Activated naive CD4-positive, alpha-beta T cell treated with anti-CD3 and anti-CD28 coated beads, Interleukin-2, amount 50 U/mL, for 72 hours (primary cell): ENCODE results near the gene PTCH1. TPM values are rescaled to one million over a fixed set of nuclear protein-coding genes. Genes with fewer than 3 reads are reported as not detected.

Experiments
- ATAC-seq, 2 donors: fragments of 150-1000 bp; cut with Tn5 transposase; 2 replicates each; pipeline ENCODE4 v1.10.0; 2021; ENCODE audit warnings: mild to moderate bottlenecking in 2 of 2, moderate library complexity in 2 of 2
- DNase-seq, 2 donors: peaks; one replicate each; pipeline ENCODE4 v3.0.0; 2021 to 2022; ENCODE audit warnings: low spot score in 2 of 2
- H3K27ac Mint-ChIP-seq, 2 donors: one replicate each; pipeline ENCODE4 v1.8.0; 2022; ENCODE audit warnings: mild to moderate bottlenecking in 2 of 2, mixed read lengths in 2 of 2
- H3K36me3 Mint-ChIP-seq, 2 donors: one replicate each; pipeline ENCODE4 v1.8.0; 2022; ENCODE audit warnings: mixed read lengths in 2 of 2
- H3K9me3 Mint-ChIP-seq, 2 donors: one replicate each; pipeline ENCODE4 v1.8.0; 2022; ENCODE audit warnings: mixed read lengths in 2 of 2
- total RNA-seq, 2 donors: library from RNA; stranded (reverse); gene quantifications; one replicate each; pipeline ENCODE4 v1.2.3, GENCODE V29; 2022

Gene PTCH1
- total RNA-seq, 2 donors from 2014 or later = 2.7 to 7.9 TPM

GRCh38 chr9:95494022-95494415 is 22.8 kb downstream of the PTCH1 start:
- Mint-ChIP-seq H3K9me3 (no peaks in the 10 kb centered on the region), H3K36me3 (no peaks in the 10 kb centered on the region), H3K27ac (peak overlapping the region in 1 of 2 donors; percentile 61)
- DNase-seq = no peak
- peak in 1 of 2 donors; percentile 27 for ATAC-seq

GRCh38 chr9:95493402-95493801 is 23.4 kb downstream of the PTCH1 start:
- H3K9me3 Mint-ChIP-seq = no peaks in the 10 kb centered on the region
- DNase-seq (no peak), ATAC-seq (no peak)
- no peaks in the 10 kb centered on the region for H3K36me3 Mint-ChIP-seq
- no peak overlapping the region for H3K27ac Mint-ChIP-seq

GRCh38 chr9:95491543-95492320 is 25.0 kb downstream of the PTCH1 start:
- Mint-ChIP-seq H3K27ac (no peak overlapping the region), H3K36me3 (no peaks in the 10 kb centered on the region), H3K9me3 (no peaks in the 10 kb centered on the region)
- DNase-seq (no peak), ATAC-seq (no peak)

- no peaks in the 10 kb centered on the region for H3K36me3 Mint-ChIP-seq
- no peaks in the 10 kb centered on the region for H3K9me3 Mint-ChIP-seq
- DNase-seq (no peak), ATAC-seq (no peak)
- no peak overlapping the region for H3K27ac Mint-ChIP-seq
Observed at GRCh38 chr9:95488954-95489353, 27.8 kb downstream of the PTCH1 start.

- ATAC-seq (no peak), DNase-seq (no peak)
- H3K36me3 Mint-ChIP-seq = no peaks in the 10 kb centered on the region
- no peaks in the 10 kb centered on the region for H3K9me3 Mint-ChIP-seq
- H3K27ac Mint-ChIP-seq = no peak overlapping the region
Observed at GRCh38 chr9:95486318-95486717, 30.5 kb downstream of the PTCH1 start.

- DNase-seq = no peak
- H3K36me3 Mint-ChIP-seq = no peaks in the 10 kb centered on the region
- H3K9me3 Mint-ChIP-seq = no peaks in the 10 kb centered on the region
- H3K27ac Mint-ChIP-seq = no peak overlapping the region
- ATAC-seq = no peak
Observed at GRCh38 chr9:95484225-95484624, 32.5 kb downstream of the PTCH1 start.

- DNase-seq = no peak
- no peaks in the 10 kb centered on the region for H3K9me3 Mint-ChIP-seq
- no peaks in the 10 kb centered on the region for H3K36me3 Mint-ChIP-seq
- no peak for ATAC-seq
- no peak overlapping the region for H3K27ac Mint-ChIP-seq
Observed at GRCh38 chr9:95483431-95483830, 33.3 kb downstream of the PTCH1 start.

GRCh38 chr9:95482621-95483020 is 34.1 kb downstream of the PTCH1 start:
- H3K27ac Mint-ChIP-seq = no peak overlapping the region
- H3K9me3 Mint-ChIP-seq = no peaks in the 10 kb centered on the region
- ATAC-seq = no peak
- H3K36me3 Mint-ChIP-seq = no peaks in the 10 kb centered on the region
- no peak for DNase-seq

- Mint-ChIP-seq H3K9me3 (no peaks in the 10 kb centered on the region), H3K27ac (no peak overlapping the region), H3K36me3 (no peaks in the 10 kb centered on the region)
- no peak for ATAC-seq
- no peak for DNase-seq
Observed at GRCh38 chr9:95481000-95481399, 35.8 kb downstream of the PTCH1 start.

GRCh38 chr9:95480346-95480745 is 36.4 kb downstream of the PTCH1 start:
- Mint-ChIP-seq H3K27ac (no peak overlapping the region), H3K9me3 (no peaks in the 10 kb centered on the region), H3K36me3 (peaks cover 0 to 2% of the 10 kb centered on the region in 2 donors)
- ATAC-seq = no peak
- DNase-seq = no peak

GRCh38 chr9:95479330-95479729 is 37.4 kb downstream of the PTCH1 start:
- Mint-ChIP-seq H3K9me3 (no peaks in the 10 kb centered on the region), H3K36me3 (peaks cover 0 to 10% of the 10 kb centered on the region in 2 donors), H3K27ac (no peak overlapping the region)
- DNase-seq (no peak), ATAC-seq (no peak)

GRCh38 chr9:95478335-95478734 is 38.4 kb downstream of the PTCH1 start:
- no peak overlapping the region for H3K27ac Mint-ChIP-seq
- ATAC-seq (no peak), DNase-seq (no peak)
- H3K9me3 Mint-ChIP-seq = no peaks in the 10 kb centered on the region
- peaks cover 0 to 10% of the 10 kb centered on the region in 2 donors for H3K36me3 Mint-ChIP-seq

- ATAC-seq (no peak), DNase-seq (no peak)
- peaks cover 0 to 10% of the 10 kb centered on the region in 2 donors for H3K36me3 Mint-ChIP-seq
- H3K27ac Mint-ChIP-seq = no peak overlapping the region
- no peaks in the 10 kb centered on the region for H3K9me3 Mint-ChIP-seq
Observed at GRCh38 chr9:95477885-95478284, 38.9 kb downstream of the PTCH1 start.

GRCh38 chr9:95477441-95477840 is 39.3 kb downstream of the PTCH1 start:
- Mint-ChIP-seq H3K9me3 (no peaks in the 10 kb centered on the region), H3K36me3 (peaks cover 0 to 10% of the 10 kb centered on the region in 2 donors), H3K27ac (no peak overlapping the region)
- ATAC-seq (no peak), DNase-seq (no peak)

- ATAC-seq (no peak), DNase-seq (no peak)
- Mint-ChIP-seq H3K9me3 (no peaks in the 10 kb centered on the region), H3K36me3 (peaks cover 6 to 10% of the 10 kb centered on the region in 2 donors), H3K27ac (no peak overlapping the region)
Observed at GRCh38 chr9:95468791-95469190, 48.0 kb downstream of the PTCH1 start.

GRCh38 chr9:95465115-95465514 is 51.7 kb downstream of the PTCH1 start:
- DNase-seq (no peak), ATAC-seq (no peak)
- Mint-ChIP-seq H3K36me3 (peaks cover 6 to 10% of the 10 kb centered on the region in 2 donors), H3K27ac (no peak overlapping the region), H3K9me3 (no peaks in the 10 kb centered on the region)

GRCh38 chr9:95463148-95464060 is 53.4 kb downstream of the PTCH1 start:
- H3K9me3 Mint-ChIP-seq = no peaks in the 10 kb centered on the region
- peaks cover 5 to 6% of the 10 kb centered on the region in 2 donors for H3K36me3 Mint-ChIP-seq
- H3K27ac Mint-ChIP-seq = peak overlapping the region; percentile 61 to 78
- ATAC-seq = peak in 1 of 2 donors; percentile 32
- DNase-seq = no peak
